Endothelial cell of umbilical vein (primary cell): ENCODE data around the gene MOK. TPM values are rescaled to one million over a fixed set of nuclear protein-coding genes. Genes with fewer than 3 reads are reported as not detected.

Source experiments
- BruUV-seq: library from RNA; stranded (reverse); fragments of 400-500 nt; replicated peaks from 2 replicates; lab custom pipeline; 2021; lab: Mats Ljungman, UMichigan
- CTCF ChIA-PET: fragments of 300-600, 350-600 bp; sonication (Branson Sonifier 250); formaldehyde crosslinking; loops from one replicate; lab custom pipeline; 2021; ENCODE audit warnings: antibody characterized with exemption, inconsistent platforms; lab: Charles Lee
- POLR2A ChIA-PET: fragments of 300-600, 350-600 bp; sonication (Branson Sonifier 250); formaldehyde crosslinking; loops from one replicate; lab custom pipeline; 2021; ENCODE audit warnings: antibody characterized with exemption, inconsistent platforms; lab: Charles Lee
- DNase-seq: peaks from one replicate; pipeline ENCODE4 v3.0.0-alpha.2; 2011; ENCODE audit warnings: low read depth, low spot score
- FAIRE-seq: peaks from 2 replicates; lab custom pipeline; 2011; peaks lifted over from hg19 to GRCh38; lab: Jason Lieb, UNC
- H2AFZ ChIP-seq: 2 replicates; pipeline ENCODE4 v1.6.0; 2012; ENCODE audit warnings: low read depth, low read length, control low read depth, inconsistent platforms
- H3K27ac ChIP-seq: 2 replicates; pipeline ENCODE4 v1.5.1; 2011; ENCODE audit warnings: low read depth, mild to moderate bottlenecking, control low read depth, low read length, moderate library complexity; ENCODE audit not compliant: insufficient read depth
- H3K27me3 ChIP-seq, 2 experiments: 2 replicates each; pipeline versions ENCODE4 v1.6.0 to v1.6.1; 2011; ENCODE audit warnings: low read length in 2 of 2, mixed read lengths in 1 of 2; ENCODE audit not compliant: control insufficient read depth in 2 of 2, insufficient read depth in 2 of 2
- H3K36me3 ChIP-seq, 2 experiments: 2 replicates in 1 of 2; 3 replicates in 1 of 2; pipeline ENCODE4 v1.5.1; 2011; ENCODE audit warnings: low read length in 2 of 2, mild to moderate bottlenecking in 1 of 2, moderate library complexity in 1 of 2; ENCODE audit not compliant: control insufficient read depth in 2 of 2, insufficient read depth in 2 of 2; ENCODE audit errors: extremely low read depth in 1 of 2
- H3K4me1 ChIP-seq: 3 replicates; pipeline ENCODE4 v1.5.1; 2011; ENCODE audit warnings: mild to moderate bottlenecking, low read length; ENCODE audit not compliant: control insufficient read depth, insufficient read depth; ENCODE audit errors: extremely low read depth
- H3K4me2 ChIP-seq: 2 replicates; pipeline ENCODE4 v1.6.1; 2011; ENCODE audit warnings: low read length, control low read depth, mixed read lengths; ENCODE audit not compliant: insufficient read depth
- H3K4me3 ChIP-seq, 3 experiments: fragments of 200-600 bp in 1 of 3; sonication (generic), shearing (Covaris generic) in 1 of 3; replicated peaks in 1 of 3; 2 replicates each; pipeline ENCODE4 v1.5.1; 2011 to 2016; ENCODE audit warnings: control low read depth in 3 of 3, low read length in 3 of 3, mild to moderate bottlenecking in 2 of 3, inconsistent platforms in 1 of 3, low read depth in 1 of 3, moderate library complexity in 1 of 3; ENCODE audit not compliant: insufficient read depth in 1 of 3
- H3K79me2 ChIP-seq: 2 replicates; pipeline ENCODE4 v1.6.0; 2012; ENCODE audit warnings: low read length, inconsistent platforms; ENCODE audit not compliant: control insufficient read depth, insufficient read depth
- H3K9ac ChIP-seq: replicated peaks from 2 replicates; pipeline ENCODE3; 2011; ENCODE audit warnings: low read length, control low read depth; ENCODE audit not compliant: insufficient read depth; ENCODE audit errors: extremely low read depth
- H3K9me1 ChIP-seq: replicated peaks from 3 replicates; pipeline ENCODE4 v1.6.0; 2011; ENCODE audit warnings: mild to moderate bottlenecking, low read length; ENCODE audit not compliant: control insufficient read depth, insufficient read depth; ENCODE audit errors: extremely low read depth
- H3K9me3 ChIP-seq: replicated peaks from 2 replicates; pipeline ENCODE4 v1.5.1; 2012; ENCODE audit warnings: low read length, inconsistent platforms; ENCODE audit not compliant: control insufficient read depth, insufficient read depth
- H4K20me1 ChIP-seq: replicated peaks from 2 replicates; pipeline ENCODE3; 2011; ENCODE audit warnings: mild to moderate bottlenecking, low read length; ENCODE audit not compliant: control insufficient read depth, insufficient read depth; ENCODE audit errors: extremely low read depth
- CTCF ChIP-seq, 2 donors: IDR thresholded peaks; 1 replicate in 1 of 2; 2 replicates in 1 of 2; pipeline ENCODE4 v1.5.1; 2011; ENCODE audit warnings: low read length in 2 of 2, mild to moderate bottlenecking in 2 of 2, moderate library complexity in 2 of 2, control low read depth in 1 of 2, inconsistent platforms in 1 of 2, low read depth in 1 of 2; ENCODE audit not compliant: insufficient read depth in 1 of 2; ENCODE audit errors: extremely low read depth in 1 of 2
- EZH2 ChIP-seq: IDR thresholded peaks from 2 replicates; pipeline ENCODE4 v1.6.1; 2012; ENCODE audit warnings: borderline replicate concordance, low read depth, mild to moderate bottlenecking, moderate library complexity, low read length, inconsistent platforms; ENCODE audit not compliant: severe bottlenecking
- FOS ChIP-seq: IDR thresholded peaks from 2 replicates; pipeline ENCODE4 v1.6.1; 2011; ENCODE audit warnings: mild to moderate bottlenecking, low read length, moderate library complexity, borderline replicate concordance; ENCODE audit not compliant: insufficient read depth
- GATA2 ChIP-seq: IDR thresholded peaks from 2 replicates; pipeline ENCODE4 v1.7.0; 2011; ENCODE audit warnings: low read depth, mild to moderate bottlenecking, moderate library complexity, mixed read lengths, low read length; ENCODE audit not compliant: insufficient read length, insufficient read depth
- JUN ChIP-seq: IDR thresholded peaks from 2 replicates; pipeline ENCODE4 v1.6.1; 2011; ENCODE audit warnings: borderline replicate concordance, low read depth; ENCODE audit not compliant: insufficient read length, insufficient read depth
- MAX ChIP-seq: IDR thresholded peaks from 2 replicates; pipeline ENCODE4 v1.6.1; 2011; ENCODE audit not compliant: insufficient read depth, insufficient read length
- MYC ChIP-seq: IDR thresholded peaks from one replicate; pipeline ENCODE4 v1.6.1; 2011; ENCODE audit warnings: mild to moderate bottlenecking, low read depth, low read length
- POLR2A ChIP-seq: IDR thresholded peaks from 2 replicates; pipeline ENCODE4 v1.6.1; 2012; ENCODE audit warnings: low read depth, mild to moderate bottlenecking, control low read depth, low read length
- POLR2AphosphoS5 ChIP-seq: IDR thresholded peaks from 2 replicates; pipeline ENCODE4 v1.6.1; 2012; ENCODE audit warnings: low read depth, mild to moderate bottlenecking, control low read depth, low read length, moderate library complexity; ENCODE audit not compliant: insufficient read depth
- dilution Hi-C: fragments of 300-500 bp; cut with MboI; formaldehyde crosslinking; loops from one replicate; pipeline ENCODE4 v1.15.0; 2019; ENCODE audit warnings: low sequenced_read_pairs; ENCODE audit not compliant: extremely low pct_ligation_motif_present
- intact Hi-C: fragments of 100-400 bp; cut with micrococcal nuclease; formaldehyde crosslinking; loops from one replicate; pipeline ENCODE4 v1.10.0; 2022
- polyA plus RNA-seq, 4 experiments: library from polyadenylated mRNA; depleted of rRNA in 3 of 4; stranded (reverse) in 3 of 4; unstranded in 1 of 4; fragments of >200 nt; gene quantifications; 2 replicates each; pipeline versions ENCODE4 v1.2.1 to v1.2.3, GENCODE V29; 2011 to 2012; ENCODE audit warnings: missing spikeins in 1 of 4
- total RNA-seq: library from RNA; stranded (reverse); gene quantifications from 2 replicates; pipeline ENCODE4 v1.2.3, GENCODE V29; 2021

MOK gene
- total and polyA plus RNA-seq, 2 donors (not counting 3 experiments of a cell fraction or from before 2014, with no cell fraction given), result 6.1 to 8.6 TPM

- Histone ChIP-seq H3K9me3 (no peaks in the 10 kb centered on the region), H3K36me3 (peaks cover 7 to 8% of the 10 kb centered on the region in 2 experiments), H4K20me1 (no peaks in the 10 kb centered on the region), H3K4me2 (no peak overlapping the region), H3K9me1 (no peaks in the 10 kb centered on the region), H3K4me1 (no peaks in the 10 kb centered on the region), H3K27me3 (no peaks in the 10 kb centered on the region), H3K4me3 (no peak overlapping the region), H2AFZ (no peak overlapping the region), H3K9ac (no peak overlapping the region), H3K27ac (no peak overlapping the region), H3K79me2 (peaks cover 10% of the 10 kb centered on the region)
- TF ChIP-seq MAX (no peak), JUN (no peak), CTCF (IDR thresholded peaks at IDR 0.05; ENCODE audit: extremely low read depth in 1 of 2, insufficient read depth in 1 of 2, low read depth in 1 of 2, low read length in 2 of 2) (no peak), POLR2AphosphoS5 (no peak), GATA2 (no peak), MYC (no peak), FOS (no peak), EZH2 (no peak), POLR2A (no peak)
- FAIRE-seq (no peak), DNase-seq (no peak)
- CTCF ChIA-PET, result no interaction called here
- dilution Hi-C loops (no loop called here), intact Hi-C loops (no loop called here)
- BruUV-seq, result no TSS peak
- POLR2A ChIA-PET, result no interaction called here
Observed at GRCh38 chr14:102196902-102197230, 108.1 kb downstream of the MOK start.
